H9 (cell line): Measurements from ENCODE around the gene HHAT. TPM values are rescaled to one million over a fixed set of nuclear protein-coding genes. Genes with fewer than 3 reads are reported as not detected.

Experiments
- DNase-seq: peaks from one replicate; pipeline ENCODE4 v3.0.0-alpha.2; 2017
- H2AFZ ChIP-seq: one replicate; pipeline ENCODE4 v1.6.1; 2013; ENCODE audit warnings: mild to moderate bottlenecking, low read length, control low read depth, moderate library complexity
- H2AK5ac ChIP-seq: 2 replicates; pipeline ENCODE4 v1.6.1; 2013; ENCODE audit warnings: low read length, control low read depth, mixed read lengths; ENCODE audit not compliant: insufficient read length
- H2BK120ac ChIP-seq: one replicate; pipeline ENCODE4 v1.6.1; 2013; ENCODE audit warnings: low read depth, mild to moderate bottlenecking, low read length, control low read depth, inconsistent platforms; ENCODE audit not compliant: poor library complexity, severe bottlenecking
- H2BK12ac ChIP-seq: 2 replicates; pipeline ENCODE4 v1.6.1; 2013; ENCODE audit warnings: low read length, control low read depth, mixed read lengths, low read depth; ENCODE audit not compliant: insufficient read length
- H2BK15ac ChIP-seq: 2 replicates; pipeline ENCODE4 v1.6.1; 2013; ENCODE audit warnings: low read depth, low read length, control low read depth
- H2BK20ac ChIP-seq: one replicate; pipeline ENCODE4 v1.6.1; 2013; ENCODE audit warnings: low read depth, mild to moderate bottlenecking, low read length, control low read depth, inconsistent platforms; ENCODE audit not compliant: poor library complexity, severe bottlenecking
- H2BK5ac ChIP-seq: 2 replicates; pipeline ENCODE4 v1.6.1; 2013; ENCODE audit warnings: low read length, control low read depth, mixed read lengths; ENCODE audit not compliant: insufficient read length
- H3K14ac ChIP-seq: 2 replicates; pipeline ENCODE4 v1.6.1; 2013; ENCODE audit warnings: low read length, control low read depth; ENCODE audit not compliant: insufficient read depth
- H3K18ac ChIP-seq: 2 replicates; pipeline ENCODE4 v1.6.1; 2013; ENCODE audit warnings: low read depth, mild to moderate bottlenecking, mixed read lengths, low read length, control low read depth; ENCODE audit not compliant: insufficient read length
- H3K23ac ChIP-seq: 2 replicates; pipeline ENCODE4 v1.6.1; 2013; ENCODE audit warnings: low read length, control low read depth, mixed read lengths, low read depth; ENCODE audit not compliant: insufficient read length
- H3K23me2 ChIP-seq: 2 replicates; pipeline ENCODE4 v1.6.1; 2013; ENCODE audit warnings: low read depth, mild to moderate bottlenecking, mixed read lengths, low read length, control low read depth; ENCODE audit not compliant: insufficient read length, poor library complexity, severe bottlenecking
- H3K27ac ChIP-seq: 2 replicates; pipeline ENCODE4 v1.5.1; 2013; ENCODE audit warnings: low read length, control low read depth, mixed read lengths, low read depth; ENCODE audit not compliant: insufficient read length
- H3K27me3 ChIP-seq: 2 replicates; pipeline ENCODE4 v1.6.1; 2013; ENCODE audit warnings: low read length, control low read depth, inconsistent platforms; ENCODE audit not compliant: insufficient read depth
- H3K4ac ChIP-seq: 2 replicates; pipeline ENCODE4 v1.6.1; 2013; ENCODE audit warnings: low read depth, mild to moderate bottlenecking, control low read depth, inconsistent platforms, low read length, moderate library complexity
- H3K4me1 ChIP-seq: 2 replicates; pipeline ENCODE4 v1.6.1; 2013; ENCODE audit warnings: low read length, control low read depth, inconsistent platforms; ENCODE audit not compliant: insufficient read depth
- H3K4me2 ChIP-seq: 2 replicates; pipeline ENCODE4 v1.6.1; 2013; ENCODE audit warnings: low read length, control low read depth, mixed read lengths; ENCODE audit not compliant: insufficient read length, insufficient read depth
- H3K56ac ChIP-seq: 2 replicates; pipeline ENCODE4 v1.6.1; 2013; ENCODE audit warnings: low read depth, mild to moderate bottlenecking, mixed read lengths, low read length, control low read depth; ENCODE audit not compliant: insufficient read length
- H3K79me1 ChIP-seq: 2 replicates; pipeline ENCODE4 v1.6.1; 2013; ENCODE audit warnings: low read depth, mild to moderate bottlenecking, moderate library complexity, low read length, control low read depth, inconsistent platforms; ENCODE audit not compliant: insufficient read depth, poor library complexity, severe bottlenecking
- H3K79me2 ChIP-seq: 2 replicates; pipeline ENCODE4 v1.6.1; 2013; ENCODE audit warnings: low read length, control low read depth, inconsistent platforms; ENCODE audit not compliant: insufficient read depth
- H3K9ac ChIP-seq: 2 replicates; pipeline ENCODE4 v1.6.1; 2013; ENCODE audit warnings: low read length, control low read depth, mixed read lengths; ENCODE audit not compliant: insufficient read length; ENCODE audit errors: extremely low read depth
- H3K9me3 ChIP-seq: one replicate; pipeline ENCODE4 v1.6.1; 2013; ENCODE audit warnings: low read depth, low read length, inconsistent platforms; ENCODE audit not compliant: control insufficient read depth
- H3T11ph ChIP-seq: one replicate; pipeline ENCODE4 v1.6.1; 2013; ENCODE audit warnings: mild to moderate bottlenecking, low read length, control low read depth, inconsistent platforms
- H4K20me1 ChIP-seq: one replicate; pipeline ENCODE4 v1.6.1; 2013; ENCODE audit not compliant: control insufficient read depth, insufficient read length, insufficient read depth
- H4K5ac ChIP-seq: 2 replicates; pipeline ENCODE4 v1.6.1; 2013; ENCODE audit warnings: low read depth, mild to moderate bottlenecking, mixed read lengths, low read length, control low read depth; ENCODE audit not compliant: insufficient read length
- H4K8ac ChIP-seq: replicated peaks from 2 replicates; pipeline ENCODE4 v1.6.1; 2013; ENCODE audit warnings: low read length, control low read depth, mixed read lengths, low read depth; ENCODE audit not compliant: insufficient read length
- H4K91ac ChIP-seq: 2 replicates; pipeline ENCODE4 v1.6.1; 2013; ENCODE audit warnings: low read depth, mild to moderate bottlenecking, moderate library complexity, mixed read lengths, low read length, control low read depth; ENCODE audit not compliant: insufficient read length
- H3K27ac Mint-ChIP-seq, 3 experiments: 2 replicates in 2 of 3; 3 replicates in 1 of 3; pipeline ENCODE4 v1.8.0; 2020 to 2021; ENCODE audit warnings: mixed read lengths in 3 of 3, mild to moderate bottlenecking in 1 of 3, moderate library complexity in 1 of 3
- H3K27me3 Mint-ChIP-seq: 2 replicates; pipeline ENCODE4 v1.8.0; 2021; ENCODE audit warnings: low read depth, mild to moderate bottlenecking, moderate library complexity, mixed read lengths
- H3K36me3 Mint-ChIP-seq, 3 experiments: 2 replicates in 2 of 3; 3 replicates in 1 of 3; pipeline ENCODE4 v1.8.0; 2020 to 2021; ENCODE audit warnings: low read depth in 3 of 3, mixed read lengths in 3 of 3; ENCODE audit not compliant: insufficient read depth in 1 of 3
- H3K4me1 Mint-ChIP-seq, 2 experiments: 2 replicates each; pipeline ENCODE4 v1.8.0; 2020; ENCODE audit warnings: mixed read lengths in 2 of 2
- H3K4me3 Mint-ChIP-seq, 2 experiments: 2 replicates in 1 of 2; 3 replicates in 1 of 2; pipeline ENCODE4 v1.8.0; 2020 to 2021; ENCODE audit warnings: mild to moderate bottlenecking in 2 of 2, mixed read lengths in 2 of 2, moderate library complexity in 1 of 2
- H3K9me3 Mint-ChIP-seq, 2 experiments: 2 replicates in 1 of 2; 3 replicates in 1 of 2; pipeline ENCODE4 v1.8.0; 2020; ENCODE audit warnings: mild to moderate bottlenecking in 2 of 2, mixed read lengths in 2 of 2, moderate library complexity in 1 of 2
- WGBS: extraction: QIAGEN DNeasy Blood & Tissue Kit; methylation state at CpG from one replicate; pipeline ENCODE4 v1.1.7; 2013; ENCODE audit warnings: missing lambda C conversion rate, low lambda C conversion rate, mixed read lengths; ENCODE audit not compliant: insufficient read length; ENCODE audit errors: extremely low coverage; 5-methylcytosine and 5-hydroxymethylcytosine counted together
- total RNA-seq: library from RNA; stranded (reverse); gene quantifications from 2 replicates; pipeline ENCODE4 v1.2.1, GENCODE V29; 2021
- TF ChIP-seq, protein P1 (sequence below): fragments of 200-600 bp; sonication (generic); conservative IDR thresholded peaks from 3 replicates; pipeline ENCODE4 v1.8.0; 2021; ENCODE audit warnings: antibody characterized with exemption, mild to moderate bottlenecking

The HHAT gene
- total RNA-seq, 1 experiment from 2014 or later = 0.48 TPM

DNA sequence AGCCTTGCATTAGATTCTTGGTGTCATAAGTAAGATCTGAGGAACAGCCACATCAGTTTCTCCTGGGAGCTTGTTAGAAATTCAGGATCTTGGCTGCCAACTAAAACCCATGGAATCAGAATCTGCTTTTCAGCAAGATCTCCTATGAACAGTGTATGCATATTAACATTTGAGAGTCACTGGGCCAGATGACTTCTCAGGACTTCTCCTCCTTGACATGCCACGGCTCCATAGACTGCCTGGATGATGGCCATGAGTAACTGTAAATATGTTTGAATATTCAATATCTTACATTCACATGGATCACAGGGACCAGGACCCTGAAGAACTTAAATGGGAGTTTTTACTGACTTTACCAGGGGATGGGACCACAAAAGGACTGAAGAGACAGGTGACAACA lies 148.0 kb downstream of the HHAT start:
- WGBS = no CpG with 5 or more reads among the region's 1 CpG

More for the DNA sequence above, 148.0 kb downstream of the HHAT start:
- H3K4me1 Mint-ChIP-seq = peaks cover 29 to 31% of the 10 kb centered on the region in 2 experiments
- H3K18ac ChIP-seq = no peak overlapping the region
- H3K23me2 ChIP-seq = no peaks in the 10 kb centered on the region
- H3K27me3 ChIP-seq = no peaks in the 10 kb centered on the region
- H3K9me3 ChIP-seq = no peaks in the 10 kb centered on the region
- H3K79me1 ChIP-seq = no peaks in the 10 kb centered on the region
- H3K4me1 ChIP-seq = peaks cover 6% of the 10 kb centered on the region; the same call in 1 of the 2 replicates
- H4K5ac ChIP-seq = no peak overlapping the region
- no peak overlapping the region for H3K27ac ChIP-seq
- TF ChIP-seq, protein P1, sequence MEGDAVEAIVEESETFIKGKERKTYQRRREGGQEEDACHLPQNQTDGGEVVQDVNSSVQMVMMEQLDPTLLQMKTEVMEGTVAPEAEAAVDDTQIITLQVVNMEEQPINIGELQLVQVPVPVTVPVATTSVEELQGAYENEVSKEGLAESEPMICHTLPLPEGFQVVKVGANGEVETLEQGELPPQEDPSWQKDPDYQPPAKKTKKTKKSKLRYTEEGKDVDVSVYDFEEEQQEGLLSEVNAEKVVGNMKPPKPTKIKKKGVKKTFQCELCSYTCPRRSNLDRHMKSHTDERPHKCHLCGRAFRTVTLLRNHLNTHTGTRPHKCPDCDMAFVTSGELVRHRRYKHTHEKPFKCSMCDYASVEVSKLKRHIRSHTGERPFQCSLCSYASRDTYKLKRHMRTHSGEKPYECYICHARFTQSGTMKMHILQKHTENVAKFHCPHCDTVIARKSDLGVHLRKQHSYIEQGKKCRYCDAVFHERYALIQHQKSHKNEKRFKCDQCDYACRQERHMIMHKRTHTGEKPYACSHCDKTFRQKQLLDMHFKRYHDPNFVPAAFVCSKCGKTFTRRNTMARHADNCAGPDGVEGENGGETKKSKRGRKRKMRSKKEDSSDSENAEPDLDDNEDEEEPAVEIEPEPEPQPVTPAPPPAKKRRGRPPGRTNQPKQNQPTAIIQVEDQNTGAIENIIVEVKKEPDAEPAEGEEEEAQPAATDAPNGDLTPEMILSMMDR = no peak
- no peak overlapping the region for H3K23ac ChIP-seq
- no peak overlapping the region for H2AK5ac ChIP-seq
- DNase-seq = no peak
- no peak overlapping the region for H3K4me2 ChIP-seq
- no peaks in the 10 kb centered on the region; the same call in 1 of the 2 replicates for H3K27me3 Mint-ChIP-seq
- no peak overlapping the region for H2BK20ac ChIP-seq
- no peak overlapping the region for H2BK15ac ChIP-seq
- no peaks in the 10 kb centered on the region for H3K36me3 Mint-ChIP-seq
- H3K79me2 ChIP-seq = no peaks in the 10 kb centered on the region
- H4K8ac ChIP-seq = no peak overlapping the region
- no peak overlapping the region for H3T11ph ChIP-seq
- H3K9me3 Mint-ChIP-seq = no peaks in the 10 kb centered on the region
- no peak overlapping the region for H3K4me3 Mint-ChIP-seq
- H3K27ac Mint-ChIP-seq = no peak overlapping the region
- no peak overlapping the region for H2BK12ac ChIP-seq
- no peak overlapping the region for H2BK5ac ChIP-seq
- no peak overlapping the region for H3K4ac ChIP-seq
- H3K9ac ChIP-seq = no peak overlapping the region
- no peaks in the 10 kb centered on the region for H4K20me1 ChIP-seq
- no peak overlapping the region for H4K91ac ChIP-seq
- H3K14ac ChIP-seq = no peak overlapping the region
- no peak overlapping the region for H3K56ac ChIP-seq
- H2BK120ac ChIP-seq = no peak overlapping the region
- no peak overlapping the region for H2AFZ ChIP-seq
